WTC11 (cell line): ENCODE results near the gene ZNF581.

Experiments
- ELF4 ChIP-seq: sonication (generic); formaldehyde crosslinking; IDR thresholded peaks from 2 replicates; pipeline ENCODE4 v1.8.1; 2022; ENCODE audit warnings: low read depth, mild to moderate bottlenecking, moderate library complexity, missing genetic modification reagents
- NFATC4 ChIP-seq: fragments of 250-450 bp; sonication (Bioruptor Pico); IDR thresholded peaks from 2 replicates; pipeline ENCODE4 v1.9.0; 2021; ENCODE audit warnings: mild to moderate bottlenecking
- NR1H2 ChIP-seq: sonication (generic); formaldehyde crosslinking; IDR thresholded peaks from 2 replicates; pipeline ENCODE4 v1.9.0; 2021; ENCODE audit warnings: mild to moderate bottlenecking, moderate library complexity, missing genetic modification reagents
- NR2C2 ChIP-seq: sonication (generic); formaldehyde crosslinking; IDR thresholded peaks from 2 replicates; pipeline ENCODE4 v1.8.0; 2022; ENCODE audit warnings: mild to moderate bottlenecking, missing genetic modification reagents
- SP1 ChIP-seq: sonication (generic); formaldehyde crosslinking; conservative IDR thresholded peaks from 2 replicates; pipeline ENCODE4 v1.8.1; 2022; ENCODE audit warnings: missing genetic modification reagents
- ZNF121 ChIP-seq: sonication (generic); formaldehyde crosslinking; IDR thresholded peaks from 2 replicates; pipeline ENCODE4 v1.8.0; 2023; ENCODE audit warnings: missing genetic modification reagents
- ZNF317 ChIP-seq: sonication (generic); formaldehyde crosslinking; IDR thresholded peaks from 2 replicates; pipeline ENCODE4 v1.8.1; 2023; ENCODE audit warnings: low read depth, mild to moderate bottlenecking, moderate library complexity, missing genetic modification reagents, borderline replicate concordance
- TF ChIP-seq, protein P1 (sequence below): fragments of 200-600 bp; IDR thresholded peaks from 2 replicates; pipeline ENCODE4 v1.8.0; 2022; ENCODE audit warnings: antibody characterized with exemption
- TF ChIP-seq, protein P2 (sequence below): sonication (generic); formaldehyde crosslinking; IDR thresholded peaks from 2 replicates; pipeline ENCODE4 v1.8.0; 2022; ENCODE audit warnings: mild to moderate bottlenecking, missing genetic modification reagents
- TF ChIP-seq, protein P3 (sequence below): sonication (generic); formaldehyde crosslinking; IDR thresholded peaks from 2 replicates; pipeline ENCODE4 v1.8.0; 2022; ENCODE audit warnings: mild to moderate bottlenecking, missing genetic modification reagents
- TF ChIP-seq, protein P4 (sequence below): sonication (generic); formaldehyde crosslinking; conservative IDR thresholded peaks from 2 replicates; pipeline ENCODE4 v1.8.1; 2023; ENCODE audit warnings: mild to moderate bottlenecking, low read depth, missing genetic modification reagents, moderate library complexity

DNA sequence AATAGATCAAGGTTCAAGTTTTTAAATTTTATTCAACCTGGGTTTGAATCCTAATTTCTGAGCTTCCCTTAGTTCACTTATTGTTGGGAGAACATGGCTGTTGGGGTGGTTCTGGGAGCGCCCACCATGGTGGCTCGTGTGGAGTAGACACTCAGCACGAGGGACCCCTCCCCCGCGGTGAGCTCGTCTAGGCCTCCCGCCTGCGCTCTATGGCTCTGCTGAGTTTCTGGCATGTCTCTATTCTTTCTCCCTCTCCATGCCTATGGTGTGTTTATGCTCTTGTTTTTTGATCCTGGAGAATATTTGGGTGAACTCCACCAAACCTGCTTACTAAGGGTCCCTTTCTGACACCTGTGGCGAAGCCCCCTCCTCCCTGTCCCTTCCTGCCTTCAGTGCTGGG lies 30.0 kb downstream of the ZNF581 start:
- TF ChIP-seq ZNF121 (no peak), NR2C2 (CRISPR knock-in tag) (no peak), NFATC4 (no peak), ELF4 (no peak), ZNF317 (CRISPR knock-in tag) (no peak), SP1 (CRISPR knock-in tag) (no peak), NR1H2 (CRISPR knock-in tag) (no peak)
- TF ChIP-seq, protein P1, sequence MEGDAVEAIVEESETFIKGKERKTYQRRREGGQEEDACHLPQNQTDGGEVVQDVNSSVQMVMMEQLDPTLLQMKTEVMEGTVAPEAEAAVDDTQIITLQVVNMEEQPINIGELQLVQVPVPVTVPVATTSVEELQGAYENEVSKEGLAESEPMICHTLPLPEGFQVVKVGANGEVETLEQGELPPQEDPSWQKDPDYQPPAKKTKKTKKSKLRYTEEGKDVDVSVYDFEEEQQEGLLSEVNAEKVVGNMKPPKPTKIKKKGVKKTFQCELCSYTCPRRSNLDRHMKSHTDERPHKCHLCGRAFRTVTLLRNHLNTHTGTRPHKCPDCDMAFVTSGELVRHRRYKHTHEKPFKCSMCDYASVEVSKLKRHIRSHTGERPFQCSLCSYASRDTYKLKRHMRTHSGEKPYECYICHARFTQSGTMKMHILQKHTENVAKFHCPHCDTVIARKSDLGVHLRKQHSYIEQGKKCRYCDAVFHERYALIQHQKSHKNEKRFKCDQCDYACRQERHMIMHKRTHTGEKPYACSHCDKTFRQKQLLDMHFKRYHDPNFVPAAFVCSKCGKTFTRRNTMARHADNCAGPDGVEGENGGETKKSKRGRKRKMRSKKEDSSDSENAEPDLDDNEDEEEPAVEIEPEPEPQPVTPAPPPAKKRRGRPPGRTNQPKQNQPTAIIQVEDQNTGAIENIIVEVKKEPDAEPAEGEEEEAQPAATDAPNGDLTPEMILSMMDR, result no peak
- TF ChIP-seq, protein P2, sequence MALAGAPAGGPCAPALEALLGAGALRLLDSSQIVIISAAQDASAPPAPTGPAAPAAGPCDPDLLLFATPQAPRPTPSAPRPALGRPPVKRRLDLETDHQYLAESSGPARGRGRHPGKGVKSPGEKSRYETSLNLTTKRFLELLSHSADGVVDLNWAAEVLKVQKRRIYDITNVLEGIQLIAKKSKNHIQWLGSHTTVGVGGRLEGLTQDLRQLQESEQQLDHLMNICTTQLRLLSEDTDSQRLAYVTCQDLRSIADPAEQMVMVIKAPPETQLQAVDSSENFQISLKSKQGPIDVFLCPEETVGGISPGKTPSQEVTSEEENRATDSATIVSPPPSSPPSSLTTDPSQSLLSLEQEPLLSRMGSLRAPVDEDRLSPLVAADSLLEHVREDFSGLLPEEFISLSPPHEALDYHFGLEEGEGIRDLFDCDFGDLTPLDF (CRISPR knock-in tag), result no peak
- TF ChIP-seq, protein P3, sequence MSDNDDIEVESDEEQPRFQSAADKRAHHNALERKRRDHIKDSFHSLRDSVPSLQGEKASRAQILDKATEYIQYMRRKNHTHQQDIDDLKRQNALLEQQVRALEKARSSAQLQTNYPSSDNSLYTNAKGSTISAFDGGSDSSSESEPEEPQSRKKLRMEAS (CRISPR knock-in tag), result no peak
- TF ChIP-seq, protein P4, sequence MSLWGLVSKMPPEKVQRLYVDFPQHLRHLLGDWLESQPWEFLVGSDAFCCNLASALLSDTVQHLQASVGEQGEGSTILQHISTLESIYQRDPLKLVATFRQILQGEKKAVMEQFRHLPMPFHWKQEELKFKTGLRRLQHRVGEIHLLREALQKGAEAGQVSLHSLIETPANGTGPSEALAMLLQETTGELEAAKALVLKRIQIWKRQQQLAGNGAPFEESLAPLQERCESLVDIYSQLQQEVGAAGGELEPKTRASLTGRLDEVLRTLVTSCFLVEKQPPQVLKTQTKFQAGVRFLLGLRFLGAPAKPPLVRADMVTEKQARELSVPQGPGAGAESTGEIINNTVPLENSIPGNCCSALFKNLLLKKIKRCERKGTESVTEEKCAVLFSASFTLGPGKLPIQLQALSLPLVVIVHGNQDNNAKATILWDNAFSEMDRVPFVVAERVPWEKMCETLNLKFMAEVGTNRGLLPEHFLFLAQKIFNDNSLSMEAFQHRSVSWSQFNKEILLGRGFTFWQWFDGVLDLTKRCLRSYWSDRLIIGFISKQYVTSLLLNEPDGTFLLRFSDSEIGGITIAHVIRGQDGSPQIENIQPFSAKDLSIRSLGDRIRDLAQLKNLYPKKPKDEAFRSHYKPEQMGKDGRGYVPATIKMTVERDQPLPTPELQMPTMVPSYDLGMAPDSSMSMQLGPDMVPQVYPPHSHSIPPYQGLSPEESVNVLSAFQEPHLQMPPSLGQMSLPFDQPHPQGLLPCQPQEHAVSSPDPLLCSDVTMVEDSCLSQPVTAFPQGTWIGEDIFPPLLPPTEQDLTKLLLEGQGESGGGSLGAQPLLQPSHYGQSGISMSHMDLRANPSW (CRISPR knock-in tag), result no peak
